WTC11 (cell line): ENCODE data around the gene TYROBP.

Source experiments
- CBFB ChIP-seq: sonication (generic); formaldehyde crosslinking; IDR thresholded peaks from 2 replicates; pipeline ENCODE4 v1.8.1; 2022; ENCODE audit warnings: mild to moderate bottlenecking, low read depth, missing genetic modification reagents
- CTCF ChIP-seq: fragments of 200-600 bp; IDR thresholded peaks from 2 replicates; pipeline ENCODE4 v1.8.0; 2022; ENCODE audit warnings: antibody characterized with exemption
- ETV6 ChIP-seq: sonication (generic); formaldehyde crosslinking; IDR thresholded peaks from 2 replicates; pipeline ENCODE4 v1.8.1; 2022; ENCODE audit warnings: mild to moderate bottlenecking, missing genetic modification reagents
- FOXK1 ChIP-seq: sonication (generic); formaldehyde crosslinking; IDR thresholded peaks from 2 replicates; pipeline ENCODE4 v1.8.0; 2022; ENCODE audit warnings: mild to moderate bottlenecking, moderate library complexity, missing genetic modification reagents
- GABPB1 ChIP-seq: sonication (generic); formaldehyde crosslinking; IDR thresholded peaks from 2 replicates; pipeline ENCODE4 v1.8.1; 2023; ENCODE audit warnings: mild to moderate bottlenecking, missing genetic modification reagents
- MAX ChIP-seq: sonication (generic); formaldehyde crosslinking; IDR thresholded peaks from 2 replicates; pipeline ENCODE4 v1.8.0; 2022; ENCODE audit warnings: mild to moderate bottlenecking, missing genetic modification reagents
- ZNF317 ChIP-seq: sonication (generic); formaldehyde crosslinking; IDR thresholded peaks from 2 replicates; pipeline ENCODE4 v1.8.1; 2023; ENCODE audit warnings: low read depth, mild to moderate bottlenecking, moderate library complexity, missing genetic modification reagents, borderline replicate concordance

GRCh38 chr19:35944556-35944955, 36.5 kb upstream of the TYROBP start:
- TF ChIP-seq MAX (CRISPR knock-in tag) (no peak), GABPB1 (CRISPR knock-in tag) (no peak), CTCF (no peak), ZNF317 (CRISPR knock-in tag) (no peak), ETV6 (CRISPR knock-in tag) (no peak), CBFB (CRISPR knock-in tag) (no peak), FOXK1 (CRISPR knock-in tag) (no peak)
